HEK293 (cell line): ENCODE measurements around the gene MRPL55.

Experiments used
- CTCF ChIA-PET: fragments of 350-600 bp; formaldehyde crosslinking; extraction: SDS; loops from one replicate; lab custom pipeline; 2021; ENCODE audit warnings: antibody characterized with exemption; lab: Yijun Ruan, JAX
- POLR2A ChIA-PET: fragments of 300-600 bp; formaldehyde crosslinking; extraction: SDS; loops from one replicate; lab custom pipeline; 2020; ENCODE audit warnings: antibody characterized with exemption, inconsistent platforms; lab: Yijun Ruan, JAX
- H3K27ac ChIP-seq: fragments of 200-500 bp; sonication (Bioruptor generic); 2 replicates; pipeline ENCODE4 v1.5.1; 2014; ENCODE audit warnings: low read depth, low read length, control low read depth, inconsistent platforms; ENCODE audit errors: extremely low read depth
- H3K36me3 ChIP-seq, 2 experiments: fragments of 200-500 bp in 1 of 2; sonication (Bioruptor generic) in 1 of 2; 1 replicate in 1 of 2; 2 replicates in 1 of 2; pipeline ENCODE4 v1.5.1; 2014 to 2017; ENCODE audit warnings: inconsistent platforms in 2 of 2, low read length in 2 of 2; ENCODE audit not compliant: control insufficient read depth in 2 of 2, insufficient read depth in 1 of 2
- H3K4me1 ChIP-seq: fragments of 200-500 bp; sonication (Bioruptor generic); 2 replicates; pipeline ENCODE4 v1.5.1; 2014; ENCODE audit warnings: mild to moderate bottlenecking, low read length, inconsistent platforms; ENCODE audit not compliant: control insufficient read depth, insufficient read depth
- H3K4me3 ChIP-seq: 2 replicates; pipeline ENCODE4 v1.5.1; 2011; ENCODE audit warnings: low read depth, mild to moderate bottlenecking, control low read depth, low read length, moderate library complexity
- H3K9me3 ChIP-seq: fragments of 200-500 bp; sonication (Bioruptor generic); 2 replicates; pipeline ENCODE4 v1.5.1; 2014; ENCODE audit warnings: low read depth, low read length, inconsistent platforms; ENCODE audit not compliant: control insufficient read depth, insufficient read depth
- FEZF1 ChIP-seq: fragments of 450-650 bp; formaldehyde crosslinking; IDR thresholded peaks from 2 replicates; pipeline ENCODE4 v1.5.1; 2016; ENCODE audit warnings: missing biosample characterization, missing genetic modification characterization
- GLIS2 ChIP-seq: fragments of 450-650 bp; formaldehyde crosslinking; IDR thresholded peaks from 2 replicates; pipeline ENCODE4 v1.5.1; 2016; ENCODE audit warnings: missing biosample characterization, missing genetic modification characterization
- HOXA7 ChIP-seq: sonication (generic); formaldehyde crosslinking; IDR thresholded peaks from 2 replicates; pipeline ENCODE4 v1.8.1; 2022; ENCODE audit warnings: missing genetic modification reagents, borderline replicate concordance
- IKZF3 ChIP-seq: fragments of 450-650 bp; IDR thresholded peaks from 2 replicates; pipeline ENCODE4 v1.5.0; 2018; ENCODE audit warnings: missing biosample characterization, mild to moderate bottlenecking, missing genetic modification characterization, moderate library complexity
- INSM2 ChIP-seq: fragments of 450-650 bp; formaldehyde crosslinking; IDR thresholded peaks from 2 replicates; pipeline ENCODE4 v1.5.1; 2016; ENCODE audit warnings: missing biosample characterization, missing genetic modification characterization
- KLF7 ChIP-seq: fragments of 450-650 bp; formaldehyde crosslinking; IDR thresholded peaks from 2 replicates; pipeline ENCODE4 v1.5.1; 2016; ENCODE audit warnings: missing biosample characterization, missing genetic modification characterization, borderline replicate concordance
- KLF8 ChIP-seq: fragments of 450-650 bp; formaldehyde crosslinking; IDR thresholded peaks from 2 replicates; pipeline ENCODE4 v1.5.1; 2016; ENCODE audit warnings: missing biosample characterization, missing genetic modification characterization
- MZF1 ChIP-seq: fragments of 450-650 bp; formaldehyde crosslinking; IDR thresholded peaks from 2 replicates; pipeline ENCODE4 v1.5.1; 2017; ENCODE audit warnings: missing biosample characterization, missing genetic modification characterization, borderline replicate concordance
- PATZ1 ChIP-seq: fragments of 450-650 bp; formaldehyde crosslinking; IDR thresholded peaks from 2 replicates; pipeline ENCODE4 v1.5.1; 2016; ENCODE audit warnings: missing biosample characterization, missing genetic modification characterization
- ZBTB20 ChIP-seq: fragments of 450-650 bp; formaldehyde crosslinking; IDR thresholded peaks from 2 replicates; pipeline ENCODE4 v1.5.1; 2016; ENCODE audit warnings: missing biosample characterization, missing genetic modification characterization
- ZBTB8A ChIP-seq: fragments of 450-650 bp; formaldehyde crosslinking; IDR thresholded peaks from 2 replicates; pipeline ENCODE4 v1.5.1; 2016; ENCODE audit warnings: missing biosample characterization, missing genetic modification characterization
- ZFP3 ChIP-seq: fragments of 450-650 bp; formaldehyde crosslinking; IDR thresholded peaks from 2 replicates; pipeline ENCODE4 v1.5.1; 2016; ENCODE audit warnings: low read depth, missing biosample characterization, missing genetic modification characterization
- ZNF146 ChIP-seq: fragments of 450-650 bp; formaldehyde crosslinking; IDR thresholded peaks from 2 replicates; pipeline ENCODE4 v1.5.1; 2016; ENCODE audit warnings: missing biosample characterization, missing genetic modification characterization
- ZNF266 ChIP-seq: fragments of 450-650 bp; formaldehyde crosslinking; IDR thresholded peaks from 2 replicates; pipeline ENCODE4 v1.5.1; 2016; ENCODE audit warnings: missing biosample characterization, missing genetic modification characterization, low read depth
- ZNF274 ChIP-seq, 2 experiments: fragments of 200-500 bp in 1 of 2; fragments of 450-650 bp in 1 of 2; sonication (Bioruptor generic) in 1 of 2; formaldehyde crosslinking in 1 of 2; IDR thresholded peaks; 2 replicates each; pipeline versions ENCODE4 v1.5.1 to v1.6.1; 2014 to 2016; ENCODE audit warnings: borderline replicate concordance in 1 of 2, inconsistent platforms in 1 of 2, low read length in 1 of 2, missing biosample characterization in 1 of 2, missing genetic modification characterization in 1 of 2
- ZNF311 ChIP-seq: fragments of 450-650 bp; formaldehyde crosslinking; IDR thresholded peaks from 2 replicates; pipeline ENCODE4 v1.5.1; 2017; ENCODE audit warnings: missing biosample characterization, missing genetic modification characterization, borderline replicate concordance
- ZNF341 ChIP-seq: fragments of 450-650 bp; formaldehyde crosslinking; IDR thresholded peaks from 2 replicates; pipeline ENCODE4; 2016; ENCODE audit warnings: low read depth, missing biosample characterization, missing genetic modification characterization
- ZNF394 ChIP-seq: fragments of 450-650 bp; formaldehyde crosslinking; IDR thresholded peaks from 2 replicates; pipeline ENCODE4 v1.5.1; 2016; ENCODE audit warnings: missing biosample characterization, missing genetic modification characterization, mild to moderate bottlenecking, moderate library complexity, borderline replicate concordance
- ZNF580 ChIP-seq: fragments of 450-650 bp; formaldehyde crosslinking; IDR thresholded peaks from 2 replicates; pipeline ENCODE4 v1.5.1; 2016; ENCODE audit warnings: missing biosample characterization, missing genetic modification characterization
- ZNF664 ChIP-seq: fragments of 450-650 bp; formaldehyde crosslinking; IDR thresholded peaks from 2 replicates; pipeline ENCODE4 v1.5.1; 2016; ENCODE audit warnings: missing biosample characterization, missing genetic modification characterization
- ZSCAN4 ChIP-seq: fragments of 450-650 bp; formaldehyde crosslinking; IDR thresholded peaks from 2 replicates; pipeline ENCODE4 v1.5.1; 2017; ENCODE audit warnings: missing biosample characterization, missing genetic modification characterization

MRPL55 gene

GRCh38 chr1:228156515-228156881 lies 47.4 kb upstream of the MRPL55 start:
- ChIA-PET CTCF (interaction anchor here (0.6 kb wide), 1 partner anchor 472 kb away, joined by 4 read pairs; no protein-coding TSS in a partner anchor), POLR2A (interaction anchor here (9.6 kb wide), 1 partner anchor 7 kb away, joined by 82 read pairs; the partner anchor contains the start of gene IBA57)
- Histone ChIP-seq H3K27ac (no peak overlapping the region), H3K4me1 (peaks cover 3% of the 10 kb centered on the region; the same call in 1 of the 2 replicates), H3K36me3 (no peaks in the 10 kb centered on the region), H3K4me3 (no peak overlapping the region), H3K9me3 (no peaks in the 10 kb centered on the region)
- no peak for TF ChIP-seq ZBTB8A (tag by site-specific recombination)
- TF ChIP-seq FEZF1, result no peak
- TF ChIP-seq ZNF266 (tag by site-specific recombination), result no peak
- no peak for TF ChIP-seq ZBTB20 (tag by site-specific recombination)

- POLR2A ChIA-PET, result interaction anchor here (9.6 kb wide), 1 partner anchor 8 kb away, joined by 82 read pairs; the partner anchor contains the start of gene IBA57
- H3K4me3 ChIP-seq, result no peak overlapping the region
- no peaks in the 10 kb centered on the region for H3K36me3 ChIP-seq
- TF ChIP-seq GLIS2 (tag by site-specific recombination) (peak; percentile 9), ZNF146 (tag by site-specific recombination) (no peak), MZF1 (tag by site-specific recombination) (no peak), KLF7 (tag by site-specific recombination) (no peak), ZSCAN4 (peak; percentile 78), ZNF580 (tag by site-specific recombination) (no peak), IKZF3 (tag by site-specific recombination) (no peak)
- H3K27ac ChIP-seq, result no peak overlapping the region
- CTCF ChIA-PET, result interaction anchor here (1.1 kb wide), 1 partner anchor 25 kb away, joined by 3 read pairs; no protein-coding TSS in a partner anchor
- H3K4me1 ChIP-seq, result peaks cover 3% of the 10 kb centered on the region; the same call in 1 of the 2 replicates
- H3K9me3 ChIP-seq, result no peaks in the 10 kb centered on the region
Observed at GRCh38 chr1:228155596-228156514, 46.8 kb upstream of the MRPL55 start.

- Histone ChIP-seq H3K27ac (no peak overlapping the region), H3K36me3 (no peaks in the 10 kb centered on the region), H3K4me3 (no peak overlapping the region), H3K4me1 (peaks cover 3% of the 10 kb centered on the region; the same call in 1 of the 2 replicates), H3K9me3 (no peaks in the 10 kb centered on the region)
- ChIA-PET POLR2A (interaction anchor here (9.6 kb wide), 1 partner anchor 9 kb away, joined by 82 read pairs; the partner anchor contains the start of gene IBA57), CTCF (interaction anchor here (1.1 kb wide), 1 partner anchor 24 kb away, joined by 3 read pairs; no protein-coding TSS in a partner anchor)
- TF ChIP-seq INSM2 (tag by site-specific recombination) (no peak), FEZF1 (no peak), ZNF394 (no peak), KLF8 (no peak), HOXA7 (CRISPR knock-in tag) (no peak), ZNF341 (tag by site-specific recombination) (no peak), PATZ1 (tag by site-specific recombination) (no peak), ZNF274 (IDR thresholded peaks at IDR 0.05; ENCODE audit: low read length) (no peak), ZNF274 (tag by site-specific recombination; IDR thresholded peaks at IDR 0.05; ENCODE audit: borderline replicate concordance) (no peak), ZFP3 (tag by site-specific recombination) (no peak), ZNF311 (tag by site-specific recombination) (no peak), ZNF664 (tag by site-specific recombination) (no peak)
Observed at GRCh38 chr1:228154670-228155571, 45.8 kb upstream of the MRPL55 start.
